SHP77 (cell line): ENCODE measurements around the gene ANP32D.
"Not testable (repeated sequence)": the region's sequence is repeated elsewhere in the genome, so short reads cannot be mapped to it uniquely, and the experiment has no call there.

ENCODE experiments used
- DNase-seq, 2 experiments: peaks; one replicate each; lab custom pipeline; 2025; lab: John Stamatoyannopoulos, UW

ANP32D gene

DNA sequence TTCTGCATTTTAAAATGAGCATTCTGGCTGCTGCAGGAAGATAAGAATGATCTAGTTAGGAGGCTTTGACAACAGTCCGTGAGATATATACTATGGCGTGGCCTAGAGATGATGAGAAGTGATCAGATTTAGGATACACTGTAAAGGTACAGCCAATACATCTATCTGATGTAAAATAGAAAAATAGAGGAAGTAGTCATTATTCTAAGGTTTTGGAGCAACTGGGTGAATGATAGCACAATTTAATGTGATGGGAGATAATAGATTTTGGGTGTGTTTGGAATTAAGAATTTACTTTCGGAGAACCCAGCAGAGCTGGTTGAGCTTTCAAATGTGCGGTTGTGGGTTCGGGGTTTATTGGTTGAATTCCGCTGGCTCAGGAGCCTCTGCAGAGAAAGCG is at the start of gene ANP32D:
TSS of gene ANP32D (plus strand) at position 301 of the 400 bp plus-strand sequence. CDS start 106 bp downstream, outside the sequence.
- DNase-seq, result no peak

DNA sequence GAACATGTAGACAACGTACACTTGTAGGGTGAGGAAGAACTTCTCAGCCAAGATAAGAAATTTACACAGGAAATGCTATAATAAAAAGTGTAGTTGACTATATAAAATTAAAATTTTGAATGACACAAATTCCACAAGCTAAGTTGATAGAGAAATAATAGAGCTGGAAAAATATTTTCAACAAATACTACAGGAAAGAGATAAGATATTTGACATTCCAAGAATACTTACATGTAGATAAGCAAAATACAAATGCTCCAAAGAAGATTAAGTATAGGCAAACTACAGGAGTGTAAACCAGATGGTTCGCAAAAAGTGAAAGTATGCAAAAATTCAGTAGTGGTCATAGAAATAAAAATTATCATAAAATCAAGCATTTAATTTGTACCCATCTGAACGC is 49.2 kb upstream of the ANP32D start:
- no peak for DNase-seq

DNA sequence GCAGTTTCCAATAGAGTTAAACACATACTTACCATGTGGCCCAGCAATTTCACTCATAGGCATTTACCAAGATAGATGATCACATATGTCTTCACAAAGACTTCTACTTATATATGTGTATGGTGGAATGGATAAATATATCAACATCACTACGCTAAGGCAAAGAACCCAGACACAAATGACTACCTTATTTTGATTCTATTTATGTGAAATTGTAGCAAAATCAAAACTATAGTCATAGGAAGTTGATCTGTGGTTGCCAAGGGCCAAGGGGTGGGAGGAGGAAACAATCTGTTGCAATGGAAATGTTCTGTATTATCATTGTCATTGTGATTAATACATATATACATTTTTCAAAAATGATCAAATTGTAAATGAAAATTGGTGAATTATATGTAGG is 47.7 kb upstream of the ANP32D start:
- DNase-seq, result no peak

DNA sequence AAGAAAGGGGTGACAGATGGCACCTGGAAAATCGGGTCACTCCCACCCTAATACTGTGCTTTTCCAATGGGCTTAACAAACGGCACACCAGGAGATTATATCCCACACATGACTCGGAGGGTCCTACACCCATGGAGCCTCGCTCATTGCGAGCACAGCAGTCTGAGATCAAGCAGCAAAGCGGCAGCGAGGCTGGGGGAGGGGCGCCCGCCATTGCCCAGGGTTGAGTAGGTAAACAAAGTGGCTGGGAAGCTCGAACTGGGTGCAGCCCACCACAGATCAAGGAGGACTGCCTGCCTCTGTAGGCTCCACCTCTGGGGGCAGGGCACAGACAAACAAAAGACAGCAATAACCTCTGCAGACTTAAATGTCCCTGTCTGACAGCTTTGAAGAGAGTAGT is 38.3 kb upstream of the ANP32D start:
- not testable (repeated sequence) for DNase-seq

DNA sequence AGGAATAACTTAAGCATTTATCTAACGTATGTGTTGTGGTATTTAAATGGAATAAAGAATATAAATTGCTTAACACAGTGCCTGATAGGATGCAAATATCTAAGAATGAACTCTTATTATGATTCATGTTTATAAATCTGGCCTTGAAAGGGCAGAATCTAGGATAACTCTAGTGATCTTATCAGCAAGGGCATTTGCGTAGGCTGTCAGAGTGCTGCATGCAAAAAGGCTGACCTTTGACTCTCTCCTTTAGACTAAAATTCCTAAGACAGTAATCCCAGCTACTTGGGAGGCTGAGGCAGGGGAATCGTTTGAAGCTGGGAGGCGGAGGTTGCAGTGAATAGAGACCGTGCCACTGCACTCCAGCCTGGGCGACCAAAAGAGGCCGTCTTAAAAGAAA is 31.3 kb upstream of the ANP32D start:
- no peak for DNase-seq

DNA sequence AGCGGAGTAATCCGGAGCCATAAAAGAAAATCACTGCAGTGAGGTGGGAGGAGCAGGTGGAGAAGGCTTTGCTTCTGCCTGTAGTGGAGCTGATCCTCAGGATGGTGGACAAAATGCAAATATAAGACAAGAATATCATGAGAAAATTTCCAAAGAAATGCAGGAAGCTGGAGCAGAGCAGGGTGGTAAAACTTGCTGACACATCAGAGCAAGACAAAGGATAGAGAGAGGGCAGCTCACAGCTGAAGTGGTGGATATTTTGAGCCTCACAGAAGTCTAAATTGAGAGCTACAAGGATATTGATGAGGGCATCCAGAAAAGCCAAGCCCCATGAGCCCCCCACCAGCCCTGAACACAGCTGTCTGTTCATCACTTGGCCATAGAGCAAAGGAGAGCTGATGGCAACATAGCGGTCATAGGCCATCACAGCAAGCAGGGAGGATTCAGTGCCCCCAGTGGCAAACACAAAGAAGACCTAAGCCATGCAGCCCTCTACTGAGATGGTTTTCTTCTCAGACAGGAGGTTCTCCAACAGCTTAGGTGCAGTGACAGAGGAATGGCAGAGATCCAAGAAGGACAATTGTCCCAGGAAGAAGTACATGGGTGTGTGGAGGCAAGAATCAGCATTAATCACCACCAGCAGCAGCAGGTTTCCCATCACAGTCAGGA is 30.0 kb upstream of the ANP32D start:
- DNase-seq, result peak in 1 of 2 experiments; percentile 7

DNA sequence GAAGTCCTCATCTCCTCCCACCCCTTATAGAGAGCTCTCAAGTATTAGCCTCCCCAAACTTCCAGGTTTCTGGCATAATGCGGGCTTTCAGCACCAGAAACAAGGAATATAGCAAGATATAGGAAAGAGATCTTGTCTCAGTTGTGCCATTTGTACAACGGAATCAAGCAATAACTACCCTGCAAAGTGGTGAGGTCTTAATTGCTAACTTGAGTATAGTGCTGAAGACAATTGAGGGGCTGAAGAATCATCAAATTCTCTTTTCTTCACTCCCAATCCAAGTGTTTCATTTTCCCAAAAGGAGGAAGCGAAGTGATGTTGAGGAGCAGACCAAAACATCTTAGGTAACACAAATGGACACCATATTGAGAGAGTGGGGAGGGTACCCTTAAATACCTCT is 26.8 kb upstream of the ANP32D start:
- no peak for DNase-seq

DNA sequence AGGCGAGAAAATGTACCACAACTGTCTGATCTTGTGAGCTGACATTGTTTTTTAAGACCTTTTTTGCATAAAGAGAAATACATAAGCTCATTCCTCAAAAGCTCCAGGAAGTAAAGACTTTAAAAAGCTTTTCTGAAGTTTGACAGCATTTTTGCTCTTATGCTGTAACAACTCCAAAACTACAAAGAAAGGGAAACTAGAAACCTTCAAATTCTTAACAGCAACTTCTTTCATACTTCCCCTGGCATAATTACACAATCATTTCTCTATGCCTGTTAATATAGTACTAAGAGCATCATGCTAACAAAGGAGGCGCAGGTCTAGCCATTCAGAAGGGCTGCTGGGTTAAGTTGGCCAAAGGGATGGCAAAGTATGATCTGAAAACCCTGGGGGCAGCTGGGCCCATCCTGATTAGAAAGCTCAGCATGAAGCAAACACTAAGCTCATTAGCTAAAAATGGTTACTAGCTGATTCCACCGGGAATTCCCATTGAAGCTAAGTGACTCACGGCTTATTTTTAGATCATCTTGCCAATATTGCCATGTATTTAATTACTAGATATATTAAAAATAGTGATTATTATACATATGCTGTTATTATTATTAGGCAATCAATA is 26.1 kb upstream of the ANP32D start:
- DNase-seq, result no peak

DNA sequence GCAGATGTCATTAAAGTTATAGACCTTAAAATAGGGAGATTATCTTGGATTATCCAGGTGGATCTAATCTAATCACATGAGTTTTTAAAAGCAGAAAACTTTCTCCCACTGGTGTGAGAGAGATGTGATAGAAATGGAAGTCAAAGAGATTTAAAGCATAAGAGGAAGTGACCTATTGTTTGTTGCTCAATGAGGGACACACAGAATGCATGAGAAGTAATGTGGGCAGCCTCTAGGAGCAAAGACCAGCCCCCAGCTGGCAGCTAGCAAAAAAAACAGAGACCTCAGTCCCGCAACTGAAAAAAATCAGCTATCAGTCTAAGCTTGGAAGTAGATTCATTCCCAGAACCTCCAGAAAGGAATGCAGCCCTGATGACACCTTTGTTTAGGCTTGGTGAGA is 24.6 kb upstream of the ANP32D start:
- DNase-seq, result no peak

DNA sequence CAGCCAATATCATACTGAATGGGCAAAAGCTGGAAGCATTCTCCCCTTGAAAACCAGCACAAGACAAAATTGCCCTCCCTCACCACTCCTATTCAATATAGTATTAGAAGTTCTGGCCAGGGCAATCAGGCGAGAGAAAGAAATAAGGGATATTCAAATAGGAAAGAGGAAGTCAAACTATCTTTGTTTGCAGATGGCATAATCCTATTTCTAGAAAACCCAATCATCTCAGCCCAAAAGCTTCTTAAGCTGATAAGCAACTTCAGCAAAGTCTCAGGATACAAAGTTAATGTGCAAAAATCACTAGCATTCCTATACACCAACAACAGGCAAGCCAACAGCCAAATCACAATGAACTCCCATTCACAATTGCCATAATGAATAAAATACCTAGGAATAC is 21.0 kb upstream of the ANP32D start:
- DNase-seq, result no peak

DNA sequence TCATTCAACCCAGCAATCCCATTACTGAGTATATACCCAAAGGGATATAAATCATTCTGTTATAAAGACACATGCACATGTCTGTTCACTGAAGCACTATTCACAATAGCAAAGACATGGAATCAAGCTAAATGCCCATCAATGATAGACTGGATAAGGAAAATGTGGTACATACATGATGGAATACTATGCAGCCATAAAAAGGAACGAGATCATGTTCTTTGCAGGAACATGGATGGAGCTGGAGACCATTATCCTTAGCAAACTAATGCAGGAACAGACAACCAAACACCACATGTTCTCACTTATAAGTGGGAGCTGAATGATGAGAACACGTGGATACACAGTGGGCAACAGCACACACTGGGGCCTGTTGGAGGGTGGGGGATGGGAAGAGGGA is 19.4 kb upstream of the ANP32D start:
- not testable (repeated sequence) for DNase-seq

DNA sequence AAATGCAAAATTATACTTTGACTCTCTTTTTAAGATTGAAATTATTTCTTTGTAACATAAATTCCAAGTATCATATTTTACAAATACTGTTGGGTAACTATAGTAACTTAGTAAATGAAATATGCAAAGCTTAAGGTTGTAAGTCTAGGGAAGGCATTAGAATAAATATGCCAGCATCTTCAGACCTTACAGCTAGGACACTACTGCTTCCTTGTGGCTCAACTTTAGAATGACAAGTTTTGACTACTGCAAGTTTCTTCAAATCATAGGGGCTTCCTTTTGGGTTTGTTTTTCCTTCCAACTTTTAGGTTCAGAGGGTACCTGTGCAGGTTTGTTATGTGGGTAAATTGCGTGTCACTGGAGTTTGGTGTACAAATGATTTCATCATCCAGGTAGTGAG is 17.7 kb upstream of the ANP32D start:
- DNase-seq, result no peak

DNA sequence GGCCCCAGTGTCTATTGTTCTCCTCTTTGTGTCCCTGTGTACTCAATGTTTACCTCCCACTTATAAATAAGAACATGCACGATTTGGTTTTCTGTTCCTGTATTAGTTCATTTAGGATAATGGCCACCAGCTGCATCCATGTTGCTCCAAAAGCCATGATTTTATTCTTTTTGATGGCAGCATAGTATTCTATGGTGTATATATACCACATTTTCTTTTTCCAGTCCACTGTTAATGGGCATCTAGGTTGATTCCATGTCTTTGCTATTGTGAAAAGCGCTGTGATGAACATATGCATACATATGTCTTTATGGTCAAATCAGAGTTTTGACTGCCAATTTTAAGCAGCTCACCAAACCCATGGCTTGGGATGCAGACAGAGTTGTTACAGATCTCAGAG is 17.2 kb upstream of the ANP32D start:
- no peak for DNase-seq

DNA sequence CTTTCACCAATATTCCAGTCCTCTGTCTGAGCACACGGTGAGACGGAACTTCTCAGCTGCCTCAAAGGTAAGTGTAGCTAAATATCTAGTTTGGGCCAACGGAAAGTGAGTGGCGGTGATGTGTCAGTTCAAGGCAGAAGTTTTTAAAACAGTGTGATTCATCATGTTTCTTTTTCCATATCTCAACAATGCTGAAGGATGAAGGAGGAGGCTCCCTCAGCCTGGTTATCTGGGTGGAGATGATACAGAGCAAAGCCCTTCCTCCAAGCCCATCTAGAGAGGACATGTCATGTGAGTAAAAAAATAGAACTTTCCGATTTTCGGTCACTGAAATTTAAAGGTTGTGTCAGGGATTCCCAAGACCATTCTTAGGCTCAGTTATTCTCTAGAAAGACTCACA is 13.1 kb upstream of the ANP32D start:
- no peak for DNase-seq

DNA sequence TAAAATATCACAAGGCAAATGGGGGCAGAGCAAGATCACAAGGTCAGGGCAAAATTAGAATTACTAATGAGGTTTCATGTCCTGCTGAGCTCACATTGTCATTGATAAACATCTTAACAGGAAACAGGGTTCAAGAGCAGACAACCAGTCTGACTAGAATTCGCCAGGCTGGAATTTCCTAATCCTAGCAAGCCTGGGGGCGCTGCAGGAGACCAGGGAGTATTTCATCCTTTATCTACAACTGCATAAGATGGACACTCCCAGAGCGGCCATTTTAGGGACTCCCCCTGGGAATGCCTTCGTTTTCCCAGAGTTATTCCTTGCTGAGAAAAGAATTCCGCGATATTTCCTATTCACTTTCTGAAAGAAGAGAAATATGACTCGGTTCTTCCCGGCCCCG is 3.3 kb upstream of the ANP32D start:
- not testable (repeated sequence) for DNase-seq

DNA sequence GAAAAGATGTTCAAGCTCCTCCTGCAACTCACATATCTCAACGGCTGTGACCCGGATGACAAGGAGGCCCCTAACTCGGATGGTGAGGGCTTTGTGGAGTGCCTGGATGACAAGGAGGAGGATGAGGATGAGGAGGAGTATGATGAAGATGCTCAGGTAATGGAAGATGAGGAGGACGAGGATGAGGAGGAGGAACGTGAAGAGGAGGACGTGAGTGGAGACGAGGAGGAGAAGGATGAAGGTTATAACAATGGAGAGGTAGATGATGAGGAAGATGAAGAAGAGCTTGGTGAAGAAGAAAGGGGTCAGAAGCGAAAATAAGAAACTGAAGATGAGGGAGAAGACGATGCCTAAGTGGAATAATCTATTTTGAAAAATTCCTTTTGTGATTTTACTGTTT is 702 bp downstream of the ANP32D start:
- DNase-seq, result no peak

DNA sequence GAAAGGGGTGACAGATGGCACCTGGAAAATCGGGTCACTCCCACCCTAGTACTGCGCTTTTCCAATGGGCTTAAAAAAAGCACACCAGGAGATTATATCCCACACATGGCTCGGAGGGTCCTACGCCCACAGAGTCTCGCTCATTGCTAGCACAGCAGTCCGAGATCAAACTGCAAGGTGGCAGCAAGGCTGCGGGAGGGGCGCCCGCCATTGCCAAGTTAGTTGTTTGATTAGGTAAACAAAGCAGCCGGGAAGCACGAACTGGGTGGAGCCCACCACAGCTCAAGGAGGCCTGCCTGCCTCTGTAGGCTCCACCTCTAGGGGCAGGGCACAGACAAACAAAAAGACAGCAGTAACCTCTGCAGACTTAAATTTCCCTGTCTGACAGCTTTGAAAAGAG is 2.1 kb downstream of the ANP32D start:
- DNase-seq, result not testable (repeated sequence)

DNA sequence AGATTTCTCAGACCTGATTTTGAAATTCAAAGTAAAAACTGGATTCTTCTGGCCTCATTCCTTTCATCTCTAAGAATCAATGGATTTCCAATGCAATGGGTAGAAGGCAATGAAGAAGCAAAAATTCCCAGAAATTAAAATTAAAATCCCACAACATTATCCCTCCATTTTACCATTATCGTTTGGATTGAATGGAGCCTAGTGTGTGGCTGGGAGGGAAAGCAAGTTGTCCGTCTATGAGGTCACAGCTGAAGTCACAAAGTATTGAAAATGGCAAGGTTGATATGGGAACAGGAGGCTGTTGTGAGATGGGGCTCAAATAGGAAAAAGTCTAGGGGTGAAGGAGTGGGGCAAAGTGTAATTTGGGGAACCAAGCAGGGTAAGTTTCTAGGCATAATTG is 9.8 kb downstream of the ANP32D start, which contains the start of gene C12orf54:
TSS of gene C12orf54 (plus strand) at position 301 of the 400 bp plus-strand sequence. CDS start 799 bp downstream, outside the sequence.
- DNase-seq, result no peak

DNA sequence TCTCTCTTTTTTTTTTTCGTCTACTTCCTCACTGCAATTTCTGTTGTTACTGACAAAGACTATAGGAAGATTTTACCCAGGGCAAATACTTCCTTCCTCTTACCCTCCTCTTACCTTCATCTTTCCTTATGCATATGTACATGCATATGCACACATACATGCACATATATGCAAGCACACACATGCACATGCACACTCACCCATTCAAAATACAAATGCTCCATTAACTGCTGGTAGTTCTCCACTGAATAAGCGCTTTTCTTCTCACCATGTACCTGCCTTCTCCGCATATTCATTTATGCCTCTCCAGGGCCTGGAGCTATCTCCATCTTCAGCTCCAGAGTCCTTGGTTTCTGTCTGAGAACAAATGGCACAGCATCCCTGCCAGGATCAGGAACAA is 10.6 kb downstream of the ANP32D start:
- no peak for DNase-seq

DNA sequence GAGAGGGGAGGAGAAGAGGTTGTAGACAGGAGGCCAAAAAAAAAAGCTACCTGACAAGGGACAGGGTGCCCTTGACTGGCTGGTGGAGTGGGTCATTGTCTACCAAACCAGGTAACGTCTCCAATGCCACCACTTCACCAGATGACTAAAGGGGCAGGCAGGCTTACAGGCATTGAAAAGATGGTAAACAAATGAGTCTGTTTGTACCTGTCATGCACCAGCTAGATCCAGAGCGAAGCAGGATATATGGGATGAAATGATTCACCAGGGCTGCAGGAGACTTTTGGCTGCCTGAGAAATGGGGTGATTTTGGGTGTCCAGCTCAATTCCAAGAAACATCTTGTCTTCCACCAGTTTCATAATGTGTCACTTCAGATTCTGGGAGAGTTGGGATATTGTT is 13.9 kb downstream of the ANP32D start:
- DNase-seq, result no peak

DNA sequence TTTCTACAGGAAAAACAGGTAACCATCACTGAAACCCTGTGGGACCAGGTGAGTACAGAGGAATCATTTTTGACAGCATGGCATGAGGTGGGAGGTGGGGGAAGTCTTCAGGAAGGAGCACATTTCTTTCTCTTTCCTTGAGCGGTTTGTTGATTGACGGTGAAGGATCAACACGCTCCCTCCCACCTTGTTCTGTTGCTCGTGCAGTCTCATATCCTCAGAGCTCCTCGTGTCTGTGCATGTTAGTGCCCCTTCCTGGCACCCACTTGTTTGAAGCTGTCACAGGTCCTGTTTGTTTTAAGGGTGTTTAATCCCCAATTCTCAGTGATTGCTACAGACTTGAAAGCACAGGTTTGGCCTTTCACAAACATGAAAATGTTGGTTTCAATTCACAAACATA is 14.3 kb downstream of the ANP32D start:
- no peak for DNase-seq

DNA sequence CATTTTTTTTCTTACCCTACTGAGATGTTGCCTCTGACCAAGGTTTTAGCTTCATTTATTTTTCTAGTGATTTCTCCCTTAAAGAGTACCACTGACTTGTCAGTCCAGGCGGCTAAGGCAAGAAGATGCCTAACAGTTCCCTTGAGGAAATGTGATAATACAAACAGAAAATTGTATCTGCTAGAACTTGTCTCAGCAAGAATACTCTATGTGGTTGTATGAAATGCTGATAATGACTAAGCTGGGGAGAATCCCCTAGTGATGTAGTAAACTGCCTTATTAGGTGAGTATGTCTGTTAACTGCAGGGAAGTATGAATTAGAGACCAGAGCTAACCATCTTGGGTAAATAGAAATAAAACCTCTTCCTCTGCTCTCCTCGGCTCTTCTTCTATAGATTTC is 16.7 kb downstream of the ANP32D start:
- no peak for DNase-seq

DNA sequence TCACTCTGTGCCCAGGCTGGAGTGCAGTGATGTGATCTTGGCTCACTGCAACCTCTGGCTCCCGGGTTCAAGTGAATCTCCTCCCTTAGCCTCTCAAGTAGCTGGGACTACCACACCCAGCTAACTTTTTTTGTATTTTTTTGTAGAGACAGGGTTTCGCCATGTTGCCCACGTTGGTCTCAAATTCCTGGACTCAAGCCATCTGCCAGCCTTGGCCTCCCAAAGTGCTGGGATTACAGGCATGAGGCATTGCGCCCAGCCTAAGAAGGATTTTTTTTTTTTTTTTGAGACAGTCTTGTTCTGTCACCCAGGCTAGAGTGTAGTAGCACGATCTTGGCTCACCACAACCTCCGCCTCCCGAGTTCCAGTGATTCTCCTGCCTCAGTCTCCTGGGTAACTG is 17.1 kb downstream of the ANP32D start:
- not testable (repeated sequence) for DNase-seq

DNA sequence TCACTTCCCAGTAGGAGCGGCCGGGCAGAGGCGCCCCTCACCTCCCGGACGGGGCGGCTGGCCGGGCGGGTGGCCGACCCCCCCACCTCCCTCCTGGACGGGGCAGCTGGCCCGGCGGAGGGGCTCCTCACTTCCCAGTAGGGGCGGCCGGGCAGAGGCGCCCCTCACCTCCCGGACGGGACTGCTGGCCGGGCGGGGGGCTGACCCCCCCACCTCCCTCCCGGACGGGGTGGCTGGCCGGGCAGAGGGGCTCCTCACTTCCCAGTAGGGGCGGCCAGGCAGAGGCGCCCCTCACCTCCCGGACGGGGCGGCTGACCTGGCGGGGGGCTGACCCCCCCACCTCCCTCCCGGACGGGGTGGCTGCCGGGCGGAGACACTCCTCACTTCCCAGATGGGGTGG is 27.9 kb downstream of the ANP32D start:
- not testable (repeated sequence) for DNase-seq
